ENCODE measurements around the gene MAPK6.
"Not testable (repeated sequence)": the region's sequence is repeated elsewhere in the genome, so short reads cannot be mapped to it uniquely, and the experiment has no call there.

Gene MAPK6

GRCh38 chr15:52080706-52081392 lies 61.8 kb downstream of the MAPK6 start:
- no peak for DNase-seq (ENCODE audit: low read depth)

- no peak for DNase-seq (ENCODE audit: low read depth)
These were observed 63.4 kb downstream of the MAPK6 start for GRCh38 chr15:52082197-52083036.

- DNase-seq (ENCODE audit: low read depth) = not testable (repeated sequence)
These were observed 64.0 kb downstream of the MAPK6 start for GRCh38 chr15:52083037-52083359.

GRCh38 chr15:52083603-52084002 lies 64.6 kb downstream of the MAPK6 start:
- no peak for DNase-seq (ENCODE audit: low read depth)

- DNase-seq (ENCODE audit: low read depth) = no peak
These were observed 66.3 kb downstream of the MAPK6 start for GRCh38 chr15:52085299-52085698.

GRCh38 chr15:52086011-52086786 lies 67.2 kb downstream of the MAPK6 start:
- no peak for DNase-seq (ENCODE audit: low read depth)

GRCh38 chr15:52090193-52090592 lies 71.2 kb downstream of the MAPK6 start:
- no peak for DNase-seq (ENCODE audit: low read depth)

- DNase-seq (ENCODE audit: low read depth) = no peak
These were observed 74.1 kb downstream of the MAPK6 start for GRCh38 chr15:52093167-52093538.

GRCh38 chr15:52093539-52094510 lies 74.8 kb downstream of the MAPK6 start:
- no peak for DNase-seq (ENCODE audit: low read depth)

- no peak for DNase-seq (ENCODE audit: low read depth)
These were observed 76.0 kb downstream of the MAPK6 start for GRCh38 chr15:52094811-52095584.

- DNase-seq (ENCODE audit: low read depth) = no peak
These were observed 76.7 kb downstream of the MAPK6 start for GRCh38 chr15:52095597-52096262.

GRCh38 chr15:52096536-52096935 lies 77.5 kb downstream of the MAPK6 start:
- DNase-seq (ENCODE audit: low read depth) = not testable (repeated sequence)

- no peak for DNase-seq (ENCODE audit: low read depth)
These were observed 78.2 kb downstream of the MAPK6 start for GRCh38 chr15:52097180-52097579.

- no peak for DNase-seq (ENCODE audit: low read depth)
These were observed 79.3 kb downstream of the MAPK6 start for GRCh38 chr15:52098323-52098722.

GRCh38 chr15:52099651-52100272 lies 80.7 kb downstream of the MAPK6 start:
- DNase-seq (ENCODE audit: low read depth) = no peak

- DNase-seq (ENCODE audit: low read depth) = no peak
These were observed 81.9 kb downstream of the MAPK6 start for GRCh38 chr15:52100807-52101442.

GRCh38 chr15:52101542-52102323 lies 82.7 kb downstream of the MAPK6 start:
- no peak for DNase-seq (ENCODE audit: low read depth)

- DNase-seq (ENCODE audit: low read depth) = no peak
These were observed 83.4 kb downstream of the MAPK6 start for GRCh38 chr15:52102463-52102862.
